ENCODE results near the gene MRPL23.

The MRPL23 gene

DNA sequence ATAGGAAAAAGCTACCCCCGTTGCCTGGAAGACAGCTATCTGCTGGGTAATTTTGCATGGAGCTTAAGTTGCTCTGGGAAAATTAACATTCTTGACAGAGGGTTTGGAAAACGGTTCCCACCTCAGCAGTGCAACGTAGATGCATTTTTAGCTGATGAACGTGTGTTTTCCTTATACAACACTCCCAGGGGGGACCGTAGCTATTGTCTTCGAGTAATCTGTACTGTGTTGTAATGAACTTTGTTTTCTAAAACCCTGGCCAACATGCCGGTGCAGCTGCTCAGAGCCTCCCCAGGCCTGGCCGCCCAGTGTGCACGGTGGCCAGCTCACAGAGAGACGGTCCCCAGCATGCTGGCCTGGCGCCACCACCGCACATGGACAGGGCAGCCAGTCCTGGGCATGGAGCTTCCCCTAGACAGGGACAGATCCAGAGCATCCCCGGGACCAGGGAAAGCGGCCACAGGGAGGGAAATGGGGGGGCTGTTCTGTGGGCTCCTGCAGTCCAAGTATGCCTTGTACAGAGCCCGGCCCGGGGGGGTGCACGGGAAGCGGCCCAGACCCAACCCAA, 25.5 kb upstream of the MRPL23 start:
- DNase-seq (ENCODE audit: low spot score): no peak

DNA sequence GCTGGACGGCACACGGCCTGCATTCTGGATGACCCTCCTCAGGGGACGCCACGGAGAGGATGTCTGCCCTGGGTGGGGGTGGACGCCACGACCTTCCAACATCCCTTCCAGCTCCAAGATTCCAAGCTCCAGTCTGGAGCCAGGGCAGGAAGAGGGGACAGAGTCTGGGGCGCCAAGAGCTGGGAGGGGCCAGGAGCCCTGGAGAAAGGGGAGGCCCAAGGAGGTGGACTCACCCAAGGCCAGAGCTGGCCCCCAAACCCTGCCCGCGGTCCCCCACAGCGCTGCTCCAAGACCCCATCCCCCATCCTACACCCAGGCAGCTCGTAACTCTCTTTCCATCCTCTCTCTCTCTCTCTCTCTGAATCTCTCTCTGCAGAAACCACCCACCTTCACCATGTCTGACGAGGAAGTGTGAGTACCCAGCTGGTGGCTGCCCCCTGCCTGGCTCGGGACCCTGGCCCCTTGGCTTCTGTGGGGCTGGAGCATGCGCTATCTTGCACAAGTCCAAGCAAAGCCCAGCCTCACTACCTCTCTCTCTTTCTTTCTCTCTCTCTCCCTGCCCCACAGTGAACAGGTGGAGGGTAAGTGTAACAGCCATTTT, 24.6 kb upstream of the MRPL23 start:
- no peak for DNase-seq (ENCODE audit: low spot score)

DNA sequence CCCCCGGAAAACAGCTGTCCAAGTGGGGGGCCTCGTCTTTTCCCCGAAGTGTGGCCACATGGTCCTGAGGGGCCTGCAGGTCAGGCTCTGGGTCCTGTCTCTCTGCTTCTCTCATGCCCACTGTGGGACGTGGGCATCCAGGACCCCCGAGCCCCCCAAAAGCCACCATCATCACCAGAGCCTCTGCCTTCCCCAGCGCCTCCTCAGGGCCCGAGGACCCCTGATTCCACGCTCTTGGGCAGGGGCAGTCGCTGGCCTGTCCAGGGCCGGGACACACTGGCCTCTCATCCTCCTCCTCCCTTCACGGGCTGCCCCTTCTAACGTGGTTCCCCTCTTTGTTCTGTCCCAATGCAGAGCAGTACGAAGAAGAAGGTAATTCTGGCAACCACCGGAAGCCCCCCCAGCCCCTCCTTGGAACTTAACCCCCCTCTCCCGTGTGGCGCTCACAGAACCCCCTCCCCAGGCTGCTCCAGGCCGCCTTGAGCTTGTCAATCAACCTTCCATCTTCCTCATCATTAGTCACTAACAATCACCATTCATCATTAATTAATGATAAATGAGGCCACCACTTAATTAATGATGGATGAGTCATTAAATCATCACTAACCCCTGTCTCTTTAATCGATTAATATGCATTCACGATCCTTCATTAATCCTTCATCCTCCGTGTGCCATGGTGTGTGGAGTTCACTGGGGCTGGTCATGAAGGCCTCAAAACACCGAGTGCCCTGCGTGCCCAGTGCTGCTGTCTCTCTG, 23.8 kb upstream of the MRPL23 start:
- no peak for DNase-seq (ENCODE audit: low spot score)

DNA sequence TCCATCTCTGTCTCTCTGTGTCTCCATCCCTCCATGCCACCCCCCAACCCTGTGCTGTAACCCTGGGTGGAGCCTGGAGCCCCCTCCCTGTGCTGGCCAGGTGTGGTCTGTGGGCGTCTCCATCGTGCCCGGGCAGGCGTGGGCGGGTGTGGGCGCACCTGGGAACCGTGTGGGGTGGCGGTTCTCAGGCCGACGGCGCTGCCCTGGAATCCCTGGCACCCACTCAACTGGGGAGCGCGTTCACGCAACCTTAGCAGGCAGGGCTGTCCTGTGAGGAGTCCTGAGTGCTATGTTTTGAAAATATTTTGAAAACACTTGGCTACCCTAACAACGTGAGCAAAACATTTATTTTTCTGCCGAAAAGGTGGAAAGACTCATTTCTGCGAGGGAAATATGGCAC, 23.0 kb upstream of the MRPL23 start:
- DNase-seq (ENCODE audit: low spot score): no peak

DNA sequence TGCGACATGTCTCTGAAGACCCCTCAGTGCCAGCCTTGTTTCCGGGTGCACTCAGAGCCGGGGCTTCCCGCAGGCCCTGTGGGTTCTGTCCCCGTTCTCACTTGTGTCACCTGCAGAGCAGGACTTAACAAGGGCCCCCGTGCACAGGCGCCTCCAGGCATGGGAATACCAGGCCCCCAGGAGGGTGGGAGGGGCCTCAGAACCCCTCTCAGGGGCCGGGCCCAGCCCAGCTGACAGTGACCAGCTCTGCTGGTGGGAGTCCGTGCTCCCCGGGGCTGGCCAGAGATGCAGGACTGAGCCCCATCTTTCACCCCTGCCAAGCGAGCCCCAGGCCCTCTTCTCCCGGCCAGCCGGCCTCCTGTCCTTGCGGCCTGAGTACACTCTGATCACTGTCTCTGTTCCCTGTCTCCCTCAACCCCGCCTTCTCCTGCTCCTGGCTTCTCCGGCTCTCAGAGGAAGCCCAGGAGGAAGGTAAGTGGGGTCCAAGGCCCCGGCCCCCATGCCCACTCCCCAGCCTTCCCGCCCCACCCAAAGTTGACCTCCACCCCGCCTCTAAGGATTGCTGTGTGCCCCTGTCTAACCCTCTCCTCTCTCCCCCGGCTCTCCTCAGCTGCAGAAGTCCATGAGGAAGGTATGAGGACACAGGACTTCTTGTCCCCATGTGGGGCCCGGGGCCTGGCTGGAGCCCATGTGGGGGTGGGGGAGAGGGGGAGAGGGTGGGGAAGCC, 22.3 kb upstream of the MRPL23 start:
- DNase-seq (ENCODE audit: low spot score): no peak

DNA sequence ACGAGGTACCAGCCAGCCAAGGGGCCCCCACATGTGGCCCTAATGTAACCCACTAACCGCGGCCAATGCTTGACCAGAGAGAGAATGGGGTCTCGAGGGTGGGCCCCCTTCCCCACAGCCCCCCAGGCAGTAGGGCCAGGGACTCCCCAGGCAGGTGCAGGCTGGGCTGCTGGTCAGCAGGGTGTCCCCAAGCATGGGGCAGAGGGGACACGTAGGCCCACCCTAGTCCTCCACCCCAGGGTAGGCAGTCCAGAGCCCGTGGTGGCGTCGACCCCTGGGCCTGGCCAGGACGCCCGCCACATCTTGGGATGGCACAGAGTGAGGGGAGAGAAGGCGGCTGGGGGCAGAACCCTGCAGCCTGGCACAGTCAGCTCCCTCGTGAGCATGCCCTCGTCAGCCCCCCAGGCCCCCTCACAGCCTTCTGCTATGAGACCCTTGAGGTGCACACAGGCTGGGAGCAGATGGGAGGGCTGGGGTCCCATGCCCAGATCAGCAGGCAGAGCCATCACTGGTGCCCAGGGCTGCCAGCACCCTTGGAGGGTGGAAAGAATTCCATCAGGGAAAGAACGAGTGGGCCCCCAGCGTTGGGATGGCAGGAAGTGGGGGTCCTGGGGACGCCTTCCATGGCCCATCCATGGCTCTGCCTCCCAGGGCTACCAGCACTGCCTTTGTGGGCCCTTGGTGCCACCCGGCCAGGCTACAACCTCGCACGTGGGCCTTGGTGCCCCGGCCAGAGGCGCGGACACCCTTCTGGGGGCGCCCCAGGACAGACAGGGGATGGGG, 21.6 kb upstream of the MRPL23 start:
- DNase-seq (ENCODE audit: low spot score): no peak

DNA sequence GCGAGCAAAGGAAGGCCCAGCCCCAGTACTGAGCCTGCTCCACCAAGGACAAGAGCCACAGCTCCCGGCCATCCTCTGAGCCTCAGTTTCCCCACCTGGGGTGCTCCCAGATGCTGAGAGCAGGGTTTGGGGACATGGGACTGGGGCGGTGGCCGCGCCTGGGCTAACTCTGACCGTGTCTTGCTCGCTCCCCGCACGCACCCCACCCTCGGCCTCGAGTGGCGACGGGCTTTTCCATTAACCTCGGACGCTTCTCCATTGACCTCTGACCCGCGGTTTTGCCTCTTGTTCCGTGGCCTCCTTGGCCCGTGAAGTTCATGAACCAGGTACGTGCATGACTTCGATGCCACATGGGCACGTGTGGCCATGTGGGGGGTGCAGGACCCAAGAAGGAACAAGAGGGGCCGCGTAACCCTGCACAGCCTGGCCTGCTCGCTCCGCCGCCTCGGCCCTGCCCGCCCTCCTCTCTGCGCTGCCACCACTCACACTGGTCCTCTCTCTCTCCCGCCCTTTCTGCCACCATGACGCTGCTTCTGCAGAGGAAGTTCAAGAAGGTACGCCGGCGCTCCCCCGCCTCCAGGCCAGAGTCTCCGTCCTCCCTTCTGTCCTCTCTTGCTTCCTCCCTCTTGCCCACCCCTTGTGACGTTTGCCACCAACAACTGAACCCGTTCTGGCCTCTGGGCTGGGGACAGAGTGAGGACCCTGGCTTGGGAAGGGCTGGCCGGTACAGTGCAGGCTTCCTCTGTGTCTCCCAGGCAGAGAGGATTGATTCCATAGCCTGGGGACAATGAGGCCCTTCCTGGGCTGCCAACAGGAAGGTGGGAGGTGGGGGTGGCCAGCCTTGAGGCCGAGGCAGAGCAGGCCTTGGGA, 20.7 kb upstream of the MRPL23 start:
- DNase-seq (ENCODE audit: low spot score): no peak

DNA sequence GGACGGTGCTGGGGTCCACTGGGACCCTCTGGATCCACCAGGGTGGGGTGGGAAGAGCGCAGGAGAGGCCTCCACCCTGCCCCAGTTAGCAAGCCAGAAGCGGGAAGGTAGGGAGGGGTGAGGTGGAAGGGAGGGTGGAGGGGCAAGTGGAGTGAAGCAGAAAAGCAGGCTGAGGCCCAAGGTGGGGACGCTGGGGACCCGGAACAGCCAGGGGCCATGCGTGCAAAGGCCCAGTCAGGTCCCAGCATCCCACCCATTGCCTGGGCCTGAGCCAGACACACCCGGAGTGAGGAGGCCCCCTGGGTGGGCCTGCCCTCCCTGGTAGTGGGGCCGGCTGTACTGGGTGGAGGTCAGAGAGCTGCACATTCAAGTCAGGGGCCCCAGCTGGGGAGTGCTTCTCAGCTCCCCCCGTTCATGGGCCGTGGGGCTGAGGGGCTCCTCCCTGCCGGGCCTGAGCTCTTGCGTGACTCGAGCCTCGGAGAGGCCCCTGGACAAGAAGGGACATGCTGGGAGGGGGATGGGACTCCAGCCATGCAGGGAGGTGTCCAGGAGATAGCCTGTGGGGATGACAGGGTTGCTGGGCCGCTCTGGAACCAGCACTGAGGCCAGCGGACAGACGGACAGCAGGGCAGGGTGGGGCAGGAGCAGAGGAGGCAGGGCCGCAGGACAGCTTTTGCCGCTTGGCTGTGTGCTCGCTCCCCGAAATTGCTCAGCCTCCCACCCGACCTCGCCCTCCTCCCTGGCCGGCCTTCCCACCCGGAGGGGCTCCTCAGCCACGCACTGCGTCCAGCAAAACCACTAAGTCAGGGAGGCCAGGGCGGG, 19.9 kb upstream of the MRPL23 start:
- DNase-seq (ENCODE audit: low spot score): no peak

DNA sequence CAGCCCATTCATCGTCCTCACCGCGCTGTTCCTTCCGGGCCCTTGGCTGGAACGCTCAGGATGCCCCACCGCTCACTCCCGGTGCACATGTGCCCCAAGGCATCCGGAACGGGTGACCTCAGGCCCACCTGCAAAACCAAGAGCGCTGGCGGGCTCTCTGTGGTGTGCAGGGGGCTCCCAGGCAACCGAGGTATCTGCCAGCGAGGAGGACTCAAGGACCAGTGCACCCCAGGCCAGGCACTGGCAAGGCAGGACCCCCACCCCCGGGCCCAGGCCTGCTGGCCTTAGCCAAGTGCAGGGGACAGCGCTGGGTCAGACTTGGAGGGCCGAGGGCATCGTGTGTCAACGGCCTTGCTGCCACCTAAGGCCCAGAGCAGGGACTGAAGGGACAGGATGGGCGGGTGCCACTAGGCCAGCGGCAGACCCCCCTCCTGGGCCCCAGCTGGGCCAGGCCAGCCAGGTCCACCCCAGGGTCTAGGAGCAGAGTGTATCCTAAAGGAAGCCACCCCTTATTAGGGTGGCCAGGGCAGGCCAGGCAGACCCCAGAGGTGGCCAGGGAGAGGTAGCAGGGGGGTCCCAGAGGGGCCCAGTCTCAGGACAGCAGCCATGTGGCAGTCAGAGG, 19.2 kb upstream of the MRPL23 start:
- no peak for DNase-seq (ENCODE audit: low spot score)

DNA sequence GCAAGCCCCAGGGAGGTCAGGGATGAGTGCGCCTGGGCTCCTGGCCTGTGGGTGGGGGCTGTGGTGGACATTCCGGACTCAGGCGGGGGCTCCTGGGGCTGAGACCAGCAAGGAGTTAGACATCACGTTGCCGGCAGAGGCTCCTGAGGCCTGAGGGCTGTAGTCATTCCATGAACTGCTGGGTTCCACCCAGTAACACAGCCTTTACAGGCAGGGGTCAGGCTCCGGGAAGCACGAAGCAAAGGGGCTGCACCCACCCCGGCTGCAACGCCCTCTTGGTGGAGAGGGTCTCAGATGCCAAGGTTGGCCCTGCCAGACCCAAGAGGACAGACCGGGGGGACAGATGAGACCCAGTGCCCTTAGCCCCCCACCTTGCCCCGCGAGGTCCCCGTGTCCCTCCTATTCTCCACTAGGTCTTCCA, 18.7 kb upstream of the MRPL23 start:
- no peak for DNase-seq (ENCODE audit: low spot score)

DNA sequence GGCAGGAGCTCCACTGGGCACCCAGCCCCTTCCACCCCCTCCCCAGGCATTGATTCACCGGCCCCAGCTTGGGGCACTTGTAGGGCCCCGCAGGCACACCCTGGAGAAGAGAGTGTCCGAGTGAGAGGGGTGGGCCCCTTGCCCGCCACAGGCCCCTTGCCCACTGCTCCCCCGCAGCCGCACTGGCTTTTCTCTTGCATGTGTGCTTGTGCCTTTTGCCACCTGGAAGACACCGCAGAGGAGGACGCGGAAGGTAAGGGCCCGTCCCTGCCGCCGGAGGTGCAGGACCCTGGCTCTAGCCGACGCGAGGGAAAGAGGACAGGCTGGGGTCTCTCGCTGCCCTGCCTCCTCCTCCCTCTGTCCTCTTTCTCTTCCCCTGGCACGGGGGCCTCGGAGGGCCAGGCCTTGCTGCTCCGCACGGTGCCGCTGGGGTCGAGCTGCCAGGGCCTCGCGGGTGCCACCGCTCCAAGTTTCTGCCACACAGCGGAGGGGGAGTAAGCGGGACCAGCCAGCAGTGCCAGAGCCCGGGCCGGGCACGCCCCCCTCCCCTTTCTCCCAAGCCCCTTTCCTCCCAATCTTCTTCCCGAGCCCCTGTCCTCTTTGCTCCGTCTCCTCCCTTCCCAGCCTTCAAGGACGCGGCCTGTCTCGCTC, 18.1 kb upstream of the MRPL23 start:
- no peak for DNase-seq (ENCODE audit: low spot score)

DNA sequence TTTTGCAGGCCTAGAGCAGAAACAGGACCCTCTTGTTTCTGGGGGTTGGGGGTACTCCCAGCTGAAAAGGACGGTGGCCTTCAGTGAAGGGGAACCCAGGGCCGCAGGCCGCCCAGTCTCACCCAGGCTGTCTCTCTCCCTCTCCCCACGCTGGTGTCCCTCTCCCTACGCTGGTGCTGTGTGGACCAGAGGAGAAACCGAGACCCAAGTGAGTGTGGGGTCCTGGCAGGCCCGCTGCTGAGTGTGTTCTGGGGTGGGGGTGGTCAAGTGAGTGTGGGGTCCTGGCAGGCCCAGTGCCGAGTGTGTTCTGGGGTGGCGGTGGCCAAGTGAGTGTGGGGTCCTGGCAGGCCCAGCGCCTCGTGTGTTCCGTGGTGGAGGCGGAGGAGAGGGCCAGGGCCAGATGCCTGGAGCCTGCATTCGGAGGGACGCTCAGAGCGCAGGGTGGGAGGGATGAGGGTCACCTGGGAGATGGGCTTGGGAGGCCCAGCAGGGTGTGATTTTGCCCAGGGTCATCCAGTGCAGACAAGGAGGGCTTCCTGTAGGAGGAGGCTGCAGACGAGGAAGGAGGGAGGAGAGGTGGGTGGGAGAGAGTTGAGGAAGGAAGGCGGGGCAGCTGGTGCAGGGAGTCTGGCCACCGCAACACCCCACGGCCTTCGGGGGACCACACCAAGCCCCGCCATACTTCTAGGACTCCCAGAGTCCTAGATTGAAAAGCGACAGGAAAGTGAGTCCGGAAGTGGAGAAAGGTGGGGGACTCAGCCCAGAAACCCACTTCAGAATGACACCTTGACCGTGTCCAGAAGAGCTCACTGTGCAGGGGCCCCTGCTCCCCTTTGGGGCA, 17.3 kb upstream of the MRPL23 start:
- no peak for DNase-seq (ENCODE audit: low spot score)

DNA sequence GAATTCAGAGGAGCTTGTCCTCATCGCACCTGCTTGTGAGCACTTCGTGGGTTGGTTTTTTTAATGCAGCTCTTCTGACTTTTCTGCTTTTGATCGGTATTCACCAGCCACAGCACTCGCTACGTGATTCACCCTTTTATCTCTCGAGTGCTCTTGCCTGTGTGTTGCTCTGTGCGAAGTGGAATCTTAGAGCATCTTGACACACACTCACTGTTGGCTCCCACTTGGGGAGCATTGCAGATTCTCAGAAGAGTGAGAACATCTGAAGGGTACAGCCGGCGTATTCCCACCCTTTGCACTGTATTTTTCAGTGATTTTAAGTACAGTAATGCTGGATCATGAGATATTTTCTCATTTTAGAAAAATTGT, 16.7 kb upstream of the MRPL23 start:
- no peak for DNase-seq (ENCODE audit: low spot score)

DNA sequence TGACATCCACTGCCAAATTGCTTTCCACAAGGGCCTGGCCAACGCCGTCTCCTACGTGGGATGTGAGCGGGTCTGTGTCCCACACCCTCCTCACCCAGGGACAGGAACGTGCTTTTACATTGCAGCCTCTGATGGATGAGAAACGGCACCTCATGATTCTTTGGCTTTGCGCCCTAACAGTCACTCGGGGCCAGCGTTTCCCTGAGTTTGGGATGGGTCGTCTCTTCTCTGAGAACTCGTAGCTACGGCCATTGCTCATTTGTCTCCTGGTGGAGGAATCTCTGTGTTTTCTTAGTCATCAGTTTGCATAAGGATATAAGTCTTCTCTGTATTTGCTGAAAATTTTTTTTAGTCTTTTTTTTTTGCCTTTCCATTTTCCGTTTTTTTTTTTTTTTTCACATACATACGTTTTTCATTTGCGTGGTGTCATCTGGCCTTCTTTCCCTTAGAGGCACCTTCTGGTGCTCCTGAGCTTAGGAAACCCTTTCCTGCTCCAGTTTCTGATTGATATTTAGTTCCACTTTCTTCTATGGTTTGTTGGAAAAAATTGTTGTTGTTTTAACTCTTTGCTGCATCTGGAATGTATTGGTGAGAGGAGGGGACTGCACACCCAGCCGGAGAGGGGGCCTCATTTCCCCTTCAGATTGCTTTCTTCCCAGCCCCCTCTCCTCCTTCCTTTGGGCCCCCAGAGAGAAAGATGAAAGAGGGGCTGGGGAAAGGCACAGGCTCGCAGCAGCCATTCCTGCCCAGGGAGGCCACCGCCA, 15.6 kb upstream of the MRPL23 start:
- DNase-seq (ENCODE audit: low spot score): no peak

DNA sequence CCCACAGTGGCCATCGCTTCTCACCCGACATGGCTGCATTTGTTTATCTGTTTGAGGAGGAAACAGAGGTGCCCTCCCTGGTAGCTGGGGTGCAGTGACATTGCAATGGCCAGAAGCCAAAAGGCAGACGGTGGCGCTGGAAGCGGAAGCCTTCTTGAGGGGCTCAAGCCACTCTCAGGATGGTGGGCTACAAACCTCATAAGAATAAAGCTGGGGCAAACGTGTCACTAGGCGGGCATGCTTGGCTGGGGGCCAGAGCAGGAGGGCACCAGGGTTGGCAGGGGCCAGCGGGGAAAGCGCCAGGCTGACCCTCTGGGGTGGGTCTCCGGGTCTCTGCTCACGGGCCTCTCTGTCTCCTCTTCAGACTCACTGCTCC, 15.0 kb upstream of the MRPL23 start:
- DNase-seq (ENCODE audit: low spot score): no peak

DNA sequence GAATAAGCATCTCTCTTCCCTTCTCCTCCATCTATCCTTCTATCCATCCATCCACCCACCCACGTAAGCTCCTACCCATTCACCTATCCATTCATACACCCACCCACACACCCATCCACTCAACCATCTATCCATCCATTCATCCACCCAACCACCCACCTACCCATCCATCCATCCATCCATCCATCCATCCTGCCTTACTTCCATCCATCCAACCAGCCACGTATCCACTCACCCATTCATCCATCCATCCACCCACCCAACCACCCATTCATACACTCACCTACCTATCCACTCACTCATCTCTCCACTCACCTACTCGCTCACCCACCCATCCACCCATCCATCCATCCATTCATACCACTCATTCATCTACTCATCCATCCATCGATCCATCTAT, 14.5 kb upstream of the MRPL23 start:
- DNase-seq (ENCODE audit: low spot score): no peak

DNA sequence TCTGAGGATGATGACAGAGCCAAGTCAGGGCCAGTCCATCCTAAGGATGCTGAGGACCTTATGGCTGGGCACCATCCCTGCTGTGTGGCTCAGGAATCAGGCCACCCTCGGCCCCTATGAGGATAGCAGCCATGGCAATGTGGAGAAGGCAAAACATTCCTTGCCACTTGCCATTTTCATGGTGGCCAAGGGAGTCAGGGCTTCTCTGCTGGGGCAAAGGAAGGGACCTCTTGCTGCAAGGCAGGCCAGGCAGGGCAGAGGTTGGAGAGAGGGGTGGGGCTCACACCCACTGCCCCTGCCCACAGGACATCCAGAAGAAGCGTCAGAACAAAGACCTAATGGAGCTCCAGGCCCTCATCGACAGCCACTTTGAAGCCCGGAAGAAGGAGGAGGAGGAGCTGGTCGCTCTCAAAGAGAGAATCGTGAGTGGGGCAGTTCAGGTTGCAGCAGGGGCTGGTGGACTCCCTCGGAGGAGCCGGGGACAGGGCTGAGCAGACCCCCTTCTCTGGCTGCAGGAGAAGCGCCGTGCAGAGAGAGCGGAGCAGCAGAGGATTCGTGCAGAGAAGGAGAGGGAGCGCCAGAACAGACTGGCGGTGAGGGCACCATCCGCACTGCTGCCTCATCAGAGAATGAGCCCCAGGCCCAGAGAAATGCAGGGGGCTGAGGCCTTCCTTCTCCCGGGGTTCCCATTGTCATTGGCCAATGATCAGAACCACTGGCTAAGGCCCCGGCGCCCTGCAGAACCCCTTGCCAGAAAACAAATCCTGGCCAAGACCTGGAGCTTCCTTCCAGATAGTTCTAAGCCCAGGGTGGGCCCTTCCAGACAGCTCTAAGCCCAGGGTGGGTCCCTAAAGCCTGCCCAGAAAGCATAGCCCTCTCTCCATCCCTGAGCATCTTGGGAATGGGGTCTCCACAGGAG, 13.5 kb upstream of the MRPL23 start:
- no peak for DNase-seq (ENCODE audit: low spot score)
